NCI-H2107 treated with DMSO at 0.1 percent for 48 hours (cell line): Measurements from ENCODE around the gene TMEM203.
A peak's percentile ranks its signal among the peaks of the same experiment; 100 is the strongest.
"Not testable (repeated sequence)": the region's sequence is repeated elsewhere in the genome, so short reads cannot be mapped to it uniquely, and the experiment has no call there.

ENCODE experiments used
- DNase-seq: peaks from one replicate; lab custom pipeline; 2025; ENCODE audit not compliant: unreplicated experiment; lab: John Stamatoyannopoulos, UW

Gene TMEM203, protein sequence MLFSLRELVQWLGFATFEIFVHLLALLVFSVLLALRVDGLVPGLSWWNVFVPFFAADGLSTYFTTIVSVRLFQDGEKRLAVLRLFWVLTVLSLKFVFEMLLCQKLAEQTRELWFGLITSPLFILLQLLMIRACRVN

DNA sequence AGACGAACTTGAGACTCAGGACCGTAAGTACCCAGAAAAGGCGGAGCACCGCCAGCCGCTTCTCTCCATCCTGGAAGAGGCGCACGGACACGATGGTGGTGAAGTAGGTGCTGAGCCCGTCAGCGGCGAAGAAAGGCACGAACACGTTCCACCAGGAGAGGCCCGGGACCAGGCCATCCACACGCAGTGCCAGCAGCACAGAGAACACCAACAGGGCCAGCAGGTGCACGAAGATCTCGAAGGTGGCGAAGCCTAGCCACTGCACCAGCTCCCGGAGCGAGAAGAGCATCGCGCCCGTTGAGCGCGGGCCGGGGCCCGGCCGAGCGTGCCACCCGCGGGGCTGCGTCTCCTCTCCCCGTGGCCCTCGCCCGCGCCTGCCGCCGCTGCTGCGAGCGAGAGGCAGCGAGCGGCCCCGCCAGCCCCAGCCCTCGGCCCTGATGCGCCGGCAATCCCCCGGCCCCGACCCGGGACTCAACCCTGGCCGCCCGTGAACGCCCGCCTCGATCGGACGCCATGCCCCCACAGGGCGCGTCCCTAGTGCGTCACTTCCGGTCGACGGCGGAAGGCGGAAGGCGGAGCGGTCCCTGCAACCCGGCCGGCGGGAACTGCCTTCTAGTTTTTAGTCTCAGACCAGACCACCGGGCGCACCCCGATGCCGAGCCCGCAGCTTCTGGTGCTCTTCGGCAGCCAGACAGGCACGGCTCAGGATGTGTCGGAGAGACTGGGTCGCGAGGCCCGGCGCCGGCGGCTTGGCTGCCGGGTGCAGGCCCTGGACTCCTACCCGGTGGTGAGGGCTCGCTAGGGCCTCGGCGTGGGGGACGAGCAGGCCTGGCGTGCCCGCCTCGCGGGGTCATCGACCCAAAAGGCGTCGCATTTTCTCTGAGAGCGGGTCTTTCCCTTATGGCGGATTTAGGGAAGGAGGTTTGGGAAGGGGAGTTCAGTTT is at the start of gene TMEM203, which contains the start of gene NDOR1:
TSS of gene TMEM203 (minus strand) at position 523 of the 944 bp plus-strand sequence. CDS start at position 289, 234 bp downstream.
TSS of gene NDOR1 (plus strand) at position 575 of the 944 bp plus-strand sequence. CDS start at position 653, 78 bp downstream.
- peak; percentile 42 for DNase-seq

- peak; percentile 73 for DNase-seq
Observed at GRCh38 chr9:137254624-137255447, 49.4 kb upstream of the TMEM203 start, which contains the start of gene NELFB. NELFB (plus strand) TSS chr9:137255327.

GRCh38 chr9:137253717-137254623 is 48.5 kb upstream of the TMEM203 start:
- DNase-seq: no peak

DNA sequence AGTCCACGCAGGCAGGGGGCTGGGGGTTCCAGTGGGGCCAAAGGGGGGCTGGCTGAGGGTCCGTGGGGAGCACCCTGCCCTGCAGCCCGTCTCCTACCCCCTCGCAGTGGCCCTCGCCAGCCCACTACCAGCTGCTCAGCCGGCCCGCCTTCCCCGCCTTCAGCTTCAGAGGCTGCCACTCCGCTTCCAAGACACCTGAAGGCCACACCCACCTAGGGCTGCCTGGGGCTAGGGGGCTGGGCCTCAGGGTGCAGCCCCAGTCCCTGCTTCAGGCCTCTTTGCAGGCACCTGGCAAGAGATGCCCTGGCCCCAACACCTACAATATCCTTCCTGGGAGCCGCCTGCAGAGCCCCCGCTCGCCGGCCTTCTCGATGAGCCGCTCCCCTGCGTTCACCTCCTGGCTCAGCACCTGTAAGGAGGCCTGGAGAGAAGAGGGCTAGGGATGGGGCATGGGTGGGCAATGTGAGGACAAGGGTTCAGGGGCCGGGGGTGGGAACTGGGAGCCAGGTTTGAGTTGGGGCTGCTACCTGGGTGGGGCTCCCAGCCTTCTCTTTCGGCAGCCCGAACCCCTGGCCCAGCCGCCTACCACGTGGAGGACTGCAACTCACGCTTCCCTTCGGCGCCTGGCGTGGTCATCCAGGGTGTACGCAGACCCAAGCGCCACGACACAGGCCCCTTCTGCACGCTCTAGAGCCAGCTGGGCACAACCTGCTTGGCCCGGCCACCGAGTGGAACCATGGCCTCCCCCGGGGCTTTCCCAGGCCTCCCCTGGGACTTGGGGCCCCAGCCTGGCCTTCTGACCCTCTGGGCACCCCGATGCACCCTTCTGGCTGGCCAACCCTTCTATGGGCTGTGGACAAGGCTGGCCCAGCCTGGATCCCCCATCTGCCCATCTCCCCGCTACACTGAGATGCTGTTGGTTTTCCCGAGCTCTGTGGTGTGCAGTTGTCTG is 47.4 kb upstream of the TMEM203 start:
- no peak for DNase-seq

GRCh38 chr9:137251490-137252268 is 46.2 kb upstream of the TMEM203 start:
- no peak for DNase-seq

GRCh38 chr9:137251194-137251461 is 45.7 kb upstream of the TMEM203 start, which contains the start of gene STPG3:
STPG3 (plus strand) TSS chr9:137251286; CDS start chr9:137251287, 1 bp downstream.
- no peak for DNase-seq

DNA sequence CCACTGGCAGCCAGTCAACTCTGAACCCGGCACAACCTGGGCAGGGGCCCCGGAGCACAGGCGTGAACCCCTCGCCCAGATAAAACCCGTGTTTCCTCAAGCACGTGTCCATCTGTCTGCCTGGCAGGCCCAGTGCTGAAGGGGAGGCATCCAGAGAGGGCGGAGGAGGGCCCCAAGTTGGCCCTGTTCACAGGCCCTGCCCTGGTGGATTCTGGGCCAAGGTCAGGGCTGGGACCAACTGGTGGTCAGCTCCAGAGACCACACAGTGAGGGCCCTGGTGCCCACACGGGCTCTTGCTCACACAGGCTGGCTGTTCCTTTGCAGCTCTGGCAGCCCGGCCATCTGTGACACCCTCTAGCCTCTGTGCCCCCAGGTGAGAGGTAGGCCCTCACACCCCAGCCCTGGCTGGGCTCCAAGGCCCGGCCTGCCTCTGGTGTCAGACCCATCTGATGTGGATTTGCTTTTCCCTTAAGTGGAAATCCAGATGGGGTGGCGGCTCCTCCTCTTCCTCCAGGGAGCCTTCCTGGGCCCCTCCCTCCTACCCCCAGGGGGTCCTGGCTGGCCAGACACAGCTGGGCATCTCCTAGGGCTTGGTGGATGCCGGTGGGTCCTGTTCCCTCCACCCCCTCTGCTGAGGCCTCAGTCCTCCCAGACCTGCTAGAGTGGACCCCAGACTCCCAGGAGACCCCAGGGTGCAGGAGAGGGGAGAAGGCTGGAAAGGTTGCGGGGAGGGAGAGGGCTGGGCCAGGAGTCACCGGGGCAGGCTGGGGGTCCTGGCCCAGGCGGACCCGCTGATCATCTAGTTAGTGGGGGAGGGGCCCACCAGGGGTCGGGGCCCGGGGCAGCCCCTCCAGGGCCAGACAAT is 45.1 kb upstream of the TMEM203 start:
- DNase-seq: no peak

DNA sequence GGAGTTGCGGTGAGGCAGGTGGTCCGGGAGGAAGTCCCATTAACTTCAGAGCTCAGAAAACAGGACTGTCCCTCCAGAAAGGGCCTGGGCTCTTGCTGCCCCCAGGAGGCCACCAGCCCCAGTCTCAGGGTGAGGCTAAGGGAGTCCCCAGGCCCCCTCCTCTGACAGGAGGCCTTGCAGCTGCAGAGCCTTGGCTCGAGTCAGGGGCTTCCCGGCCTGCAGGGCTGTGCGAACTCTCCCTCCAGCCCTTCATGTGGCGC is 42.4 kb upstream of the TMEM203 start:
- no peak for DNase-seq

DNA sequence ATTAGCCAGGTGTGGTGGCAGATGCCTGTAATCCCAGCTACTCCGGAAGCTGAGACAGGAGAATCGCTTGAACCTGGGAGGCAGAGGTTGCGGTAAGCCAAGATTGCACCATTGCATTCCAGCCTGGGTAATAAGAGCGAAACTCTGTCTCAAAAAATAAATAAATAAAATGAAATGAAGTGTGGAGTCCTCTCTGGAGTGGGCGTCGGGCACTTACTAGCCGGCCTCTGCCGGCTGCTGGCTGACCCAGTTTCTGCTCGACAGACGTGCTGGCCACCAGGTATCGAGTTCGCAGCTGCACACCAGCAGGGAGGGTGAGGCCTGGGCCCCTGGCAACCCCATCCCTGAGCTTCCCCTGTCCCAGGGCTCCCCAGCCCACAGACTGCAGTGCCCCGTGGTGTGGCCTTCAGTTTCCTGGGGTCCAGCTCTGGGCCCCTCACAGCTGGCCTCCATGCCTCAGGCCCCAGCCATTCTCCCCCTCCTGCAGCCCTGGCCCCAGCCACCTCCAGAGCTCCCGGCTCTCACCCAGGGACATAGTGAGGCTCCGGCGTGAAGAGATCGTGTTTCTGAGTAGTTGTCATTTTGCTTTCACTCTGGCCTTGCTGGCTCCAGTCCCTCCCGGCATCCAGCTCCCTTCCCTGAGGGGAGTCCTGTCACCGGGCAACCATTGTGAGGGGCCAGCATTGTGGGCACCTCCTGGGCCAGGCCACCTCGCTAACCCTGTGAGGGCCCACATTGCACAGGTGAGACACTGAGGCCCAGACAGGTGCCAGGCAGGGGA is 41.9 kb upstream of the TMEM203 start:
- peak; percentile 73 for DNase-seq

- DNase-seq: no peak
Observed at GRCh38 chr9:137245450-137246421, 40.3 kb upstream of the TMEM203 start.

DNA sequence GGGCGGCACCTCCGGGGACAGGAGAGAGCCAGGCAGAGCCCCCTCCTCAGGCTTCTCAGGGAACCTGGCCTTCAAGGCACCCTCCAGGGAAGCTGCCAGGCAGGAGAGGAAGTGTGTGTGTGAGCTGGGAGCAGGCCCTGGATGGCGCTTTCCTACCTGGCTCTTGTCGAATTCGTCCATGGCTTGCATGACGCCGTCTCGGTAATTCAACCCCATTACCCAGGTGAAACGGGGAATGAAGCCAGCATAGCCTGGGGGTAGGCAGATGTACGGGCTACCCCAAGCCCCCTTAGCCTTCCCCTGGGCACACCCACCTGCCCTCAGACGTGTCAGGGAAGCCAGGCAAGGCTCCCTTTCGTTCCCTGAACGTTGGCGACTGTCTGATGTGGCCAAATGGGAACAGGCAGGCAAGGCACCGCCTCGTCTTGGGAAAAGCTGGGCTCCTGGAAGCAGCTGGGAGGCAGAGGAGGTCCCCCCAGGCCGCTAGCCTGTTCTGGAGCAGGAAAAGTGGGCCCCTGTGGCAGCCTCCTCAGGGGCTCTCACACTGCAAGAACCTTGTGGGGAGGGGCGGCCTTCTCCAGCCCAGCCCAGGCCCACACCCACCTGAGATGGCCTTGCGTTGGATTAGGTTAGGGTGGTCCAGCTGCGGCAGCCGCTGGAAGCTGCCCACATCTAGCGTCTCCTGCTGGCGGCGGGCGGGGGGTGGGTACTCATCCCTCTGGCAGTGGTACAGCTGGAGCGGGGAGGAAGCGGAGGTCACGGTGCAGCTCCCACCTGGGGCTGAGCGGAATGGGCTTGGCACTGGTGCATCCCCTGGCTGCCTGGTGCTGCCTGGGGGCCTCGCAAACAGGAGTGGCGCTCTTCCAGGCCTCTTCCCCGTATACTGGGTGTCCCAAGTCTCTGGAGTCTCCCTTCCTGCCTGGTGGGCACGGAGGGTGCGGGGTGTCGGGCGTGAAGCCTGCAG is 39.3 kb upstream of the TMEM203 start:
- peak; percentile 57 for DNase-seq

- DNase-seq: no peak
Observed at GRCh38 chr9:137243626-137244485, 38.4 kb upstream of the TMEM203 start.

DNA sequence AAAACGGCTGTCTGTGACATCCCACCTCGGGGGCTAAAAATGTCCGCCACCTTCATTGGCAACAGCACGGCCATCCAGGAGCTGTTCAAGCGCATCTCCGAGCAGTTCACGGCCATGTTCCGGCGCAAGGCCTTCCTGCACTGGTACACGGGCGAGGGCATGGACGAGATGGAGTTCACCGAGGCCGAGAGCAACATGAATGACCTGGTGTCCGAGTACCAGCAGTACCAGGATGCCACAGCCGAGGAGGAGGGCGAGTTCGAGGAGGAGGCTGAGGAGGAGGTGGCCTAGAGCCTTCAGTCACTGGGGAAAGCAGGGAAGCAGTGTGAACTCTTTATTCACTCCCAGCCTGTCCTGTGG is 37.8 kb upstream of the TMEM203 start:
- not testable (repeated sequence) for DNase-seq
